HEK293 (cell line): ENCODE results near the gene PLS3.

ENCODE experiments used
- CTCF ChIP-seq: fragments of 450-650 bp; formaldehyde crosslinking; IDR thresholded peaks from 2 replicates; pipeline ENCODE4 v1.5.1; 2016; ENCODE audit warnings: missing biosample characterization, missing genetic modification characterization
- REST ChIP-seq: fragments of 450-650 bp; formaldehyde crosslinking; IDR thresholded peaks from 2 replicates; pipeline ENCODE4 v1.5.1; 2016; ENCODE audit warnings: missing biosample characterization, missing genetic modification characterization
- ZBTB7A ChIP-seq: fragments of 450-650 bp; formaldehyde crosslinking; IDR thresholded peaks from 2 replicates; pipeline ENCODE4 v1.5.1; 2016; ENCODE audit warnings: low read depth, missing biosample characterization, missing genetic modification characterization
- ZNF558 ChIP-seq: fragments of 450-650 bp; formaldehyde crosslinking; IDR thresholded peaks from 2 replicates; pipeline ENCODE4 v1.5.1; 2016; ENCODE audit warnings: missing biosample characterization, missing genetic modification characterization

GRCh38 chrX:115595049-115595448, 34.1 kb downstream of the PLS3 start:
- TF ChIP-seq ZNF558 (tag by site-specific recombination): no peak
- no peak for TF ChIP-seq ZBTB7A (tag by site-specific recombination)
- no peak for TF ChIP-seq CTCF
- no peak for TF ChIP-seq REST (tag by site-specific recombination)
